Lower leg skin (tissue), 3 donors: ENCODE measurements around the gene ICA1.

Source experiments
- POLR2A ChIP-seq, 2 donors: fragments of 450-650 bp; IDR thresholded peaks; one replicate each; pipeline ENCODE4 v1.6.1; 2016 to 2017; ENCODE audit warnings: antibody characterized with exemption in 2 of 2, mild to moderate bottlenecking in 1 of 2, moderate library complexity in 1 of 2
- TF ChIP-seq, protein P1 (sequence below), 3 donors: fragments of 450-650 bp; IDR thresholded peaks; one replicate each; pipeline ENCODE4 v1.5.1; 2016; ENCODE audit warnings: antibody characterized with exemption in 3 of 3, mild to moderate bottlenecking in 3 of 3, moderate library complexity in 2 of 3

DNA sequence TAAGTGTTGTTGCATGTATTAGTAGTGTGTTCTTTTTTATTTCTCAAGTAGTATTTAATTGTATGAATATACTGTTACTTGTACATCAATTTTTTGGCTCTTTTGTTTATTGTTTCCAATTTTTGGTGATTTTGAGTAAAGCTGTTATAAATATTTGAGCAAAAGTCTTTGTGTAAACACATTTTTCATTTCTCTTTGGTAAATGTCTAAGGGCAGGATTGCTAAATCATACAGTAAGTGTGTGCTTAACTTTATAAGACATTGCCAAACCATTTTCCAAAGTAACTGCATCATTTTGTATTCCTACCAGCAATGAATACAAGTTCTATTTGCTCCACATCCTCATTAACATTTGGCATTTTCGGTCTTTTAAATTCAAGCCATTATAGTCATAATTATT is 92.8 kb downstream of the ICA1 start:
- TF ChIP-seq, protein P1, sequence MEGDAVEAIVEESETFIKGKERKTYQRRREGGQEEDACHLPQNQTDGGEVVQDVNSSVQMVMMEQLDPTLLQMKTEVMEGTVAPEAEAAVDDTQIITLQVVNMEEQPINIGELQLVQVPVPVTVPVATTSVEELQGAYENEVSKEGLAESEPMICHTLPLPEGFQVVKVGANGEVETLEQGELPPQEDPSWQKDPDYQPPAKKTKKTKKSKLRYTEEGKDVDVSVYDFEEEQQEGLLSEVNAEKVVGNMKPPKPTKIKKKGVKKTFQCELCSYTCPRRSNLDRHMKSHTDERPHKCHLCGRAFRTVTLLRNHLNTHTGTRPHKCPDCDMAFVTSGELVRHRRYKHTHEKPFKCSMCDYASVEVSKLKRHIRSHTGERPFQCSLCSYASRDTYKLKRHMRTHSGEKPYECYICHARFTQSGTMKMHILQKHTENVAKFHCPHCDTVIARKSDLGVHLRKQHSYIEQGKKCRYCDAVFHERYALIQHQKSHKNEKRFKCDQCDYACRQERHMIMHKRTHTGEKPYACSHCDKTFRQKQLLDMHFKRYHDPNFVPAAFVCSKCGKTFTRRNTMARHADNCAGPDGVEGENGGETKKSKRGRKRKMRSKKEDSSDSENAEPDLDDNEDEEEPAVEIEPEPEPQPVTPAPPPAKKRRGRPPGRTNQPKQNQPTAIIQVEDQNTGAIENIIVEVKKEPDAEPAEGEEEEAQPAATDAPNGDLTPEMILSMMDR (IDR thresholded peaks at IDR 0.05): no peak
- TF ChIP-seq POLR2A (IDR thresholded peaks at IDR 0.05): no peak
